H4 (cell line): Measurements from ENCODE around the gene RSPRY1. TPM values are rescaled to one million over a fixed set of nuclear protein-coding genes. Genes with fewer than 3 reads are reported as not detected.

Source experiments
- DNase-seq: peaks from one replicate; pipeline ENCODE4 v3.0.0-alpha.2; 2015; ENCODE audit warnings: low spot score
- total RNA-seq: library from RNA; depleted of rRNA; stranded (reverse); fragments of >200 nt; shearing (Covaris generic); gene quantifications from 2 replicates; pipeline ENCODE4 v1.2.3, GENCODE V29; 2014; rRNA removed

Gene RSPRY1
- 25.1 and 28.6 TPM in 2 replicates for total RNA-seq

GRCh38 chr16:57185945-57186871 lies at the start of gene RSPRY1, which contains the start of gene PSME3IP1:
Gene RSPRY1 (plus strand): TSS chr16:57186329. CDS start chr16:57204659, 18,330 bp downstream.
Gene PSME3IP1 (minus strand): TSS chr16:57186039. CDS start chr16:57173854, 12,185 bp downstream.
- DNase-seq, result peak; percentile 99

GRCh38 chr16:57137043-57137442 lies 49.1 kb upstream of the RSPRY1 start:
- DNase-seq, result no peak

- no peak for DNase-seq
Measured at GRCh38 chr16:57137566-57138273, 48.4 kb upstream of the RSPRY1 start.

GRCh38 chr16:57138281-57138935 lies 47.7 kb upstream of the RSPRY1 start:
- DNase-seq, result no peak

DNA sequence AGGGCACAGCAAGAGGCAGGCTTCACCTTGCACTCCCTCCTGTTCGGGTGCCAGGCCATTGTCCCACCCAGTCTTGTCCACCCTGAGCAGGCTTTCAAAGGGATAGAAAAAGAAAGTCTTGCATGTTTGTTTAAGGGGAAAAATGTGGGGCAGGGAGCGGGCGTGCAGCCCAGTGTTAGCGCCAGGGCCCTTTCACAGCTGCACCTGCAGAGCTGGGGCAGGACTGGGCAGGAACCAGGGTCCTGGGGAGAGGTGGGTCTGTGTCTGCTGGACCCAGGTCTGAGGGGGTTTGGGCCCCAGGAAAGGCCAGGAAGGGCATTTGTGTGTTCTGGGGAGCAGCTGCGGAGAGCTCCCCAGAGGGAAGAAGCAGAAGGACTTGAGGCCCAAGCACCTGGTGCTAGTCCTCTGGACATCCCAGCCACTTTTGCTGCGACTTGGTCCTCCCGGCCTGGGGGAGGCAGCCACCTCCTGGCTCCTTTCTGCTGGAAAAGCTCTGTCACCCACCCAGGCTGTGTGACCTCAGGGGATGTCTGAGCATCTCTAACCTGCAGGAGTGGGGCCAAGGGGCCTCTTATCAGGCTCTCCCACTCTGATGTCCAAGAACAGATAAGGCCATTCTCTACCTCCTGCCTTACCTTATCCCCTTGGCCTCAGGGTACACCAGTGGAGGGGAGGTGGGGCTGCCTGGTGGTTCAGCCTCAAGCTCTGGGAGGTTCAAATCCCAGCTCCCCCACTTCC lies 45.0 kb upstream of the RSPRY1 start:
- DNase-seq, result no peak

- no peak for DNase-seq
Measured at GRCh38 chr16:57141822-57142631, 44.1 kb upstream of the RSPRY1 start.

GRCh38 chr16:57143149-57143921 lies 42.8 kb upstream of the RSPRY1 start:
- DNase-seq, result no peak

DNA sequence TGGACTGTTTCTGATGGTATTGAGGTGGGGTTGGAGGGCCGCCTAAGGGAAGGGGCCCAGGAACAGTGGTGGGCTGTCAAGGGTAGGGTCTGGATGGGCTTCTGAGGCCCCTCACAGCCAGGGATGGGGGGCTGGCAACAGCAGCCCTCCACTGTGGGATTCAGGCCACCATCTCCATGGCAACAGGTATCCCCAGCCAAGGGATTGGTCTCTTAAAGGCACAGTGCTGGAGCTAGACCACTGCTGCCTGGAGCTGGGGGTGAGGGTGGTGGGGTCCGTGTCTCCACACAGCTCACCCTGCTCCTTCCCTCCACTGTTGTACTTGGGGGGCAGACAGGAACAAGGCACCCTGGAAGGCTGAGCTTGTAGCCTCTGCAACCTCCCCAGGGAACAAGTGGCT lies 42.1 kb upstream of the RSPRY1 start:
- DNase-seq, result no peak

GRCh38 chr16:57145046-57146021 lies 40.8 kb upstream of the RSPRY1 start:
- DNase-seq, result no peak

DNA sequence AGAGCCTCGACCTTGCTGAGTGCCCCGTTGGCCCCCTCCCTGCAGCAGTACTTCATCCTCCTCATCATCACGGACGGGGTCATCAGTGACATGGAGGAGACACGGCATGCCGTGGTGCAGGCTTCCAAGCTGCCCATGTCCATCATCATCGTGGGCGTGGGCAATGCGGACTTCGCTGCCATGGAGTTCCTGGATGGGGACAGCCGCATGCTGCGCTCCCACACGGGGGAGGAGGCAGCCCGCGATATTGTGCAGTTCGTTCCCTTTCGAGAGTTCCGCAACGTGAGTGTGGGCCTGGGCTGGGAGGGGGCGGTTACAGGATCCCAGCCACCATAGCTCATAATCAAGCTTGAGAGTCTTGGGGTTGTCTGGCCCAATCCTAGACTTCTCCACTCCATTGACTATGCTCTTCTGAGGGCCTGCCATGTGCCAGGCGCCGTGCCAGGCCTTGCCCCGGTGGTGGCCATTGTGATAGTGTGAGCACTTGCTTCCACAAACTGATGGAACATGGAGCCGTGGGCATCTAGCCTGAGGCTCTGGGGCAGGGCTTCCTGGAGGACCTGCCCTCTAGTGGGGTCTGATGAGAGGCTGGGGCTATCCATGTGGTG lies 40.0 kb upstream of the RSPRY1 start:
- no peak for DNase-seq

DNA sequence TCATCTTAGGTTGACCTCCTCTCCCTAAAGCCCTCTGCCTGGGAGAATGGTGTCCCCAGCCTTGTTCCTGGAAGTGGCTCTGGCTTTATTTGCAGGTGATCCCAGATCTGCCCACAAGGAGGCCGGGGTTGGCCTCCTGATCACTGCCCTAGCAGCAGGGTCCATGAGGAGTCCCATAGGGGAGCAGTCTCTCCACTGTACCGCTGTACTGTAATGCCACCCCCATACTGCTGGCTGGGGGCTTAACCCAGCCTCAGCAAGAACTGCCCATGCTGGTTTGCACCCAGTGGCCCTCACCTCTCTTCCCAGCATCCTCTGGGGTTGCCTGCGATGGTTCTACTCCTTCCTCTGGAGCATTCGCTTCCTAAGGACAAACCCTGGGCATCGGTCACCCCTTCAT lies 39.4 kb upstream of the RSPRY1 start:
- no peak for DNase-seq

- DNase-seq, result no peak
Measured at GRCh38 chr16:57147381-57148221, 38.5 kb upstream of the RSPRY1 start.

DNA sequence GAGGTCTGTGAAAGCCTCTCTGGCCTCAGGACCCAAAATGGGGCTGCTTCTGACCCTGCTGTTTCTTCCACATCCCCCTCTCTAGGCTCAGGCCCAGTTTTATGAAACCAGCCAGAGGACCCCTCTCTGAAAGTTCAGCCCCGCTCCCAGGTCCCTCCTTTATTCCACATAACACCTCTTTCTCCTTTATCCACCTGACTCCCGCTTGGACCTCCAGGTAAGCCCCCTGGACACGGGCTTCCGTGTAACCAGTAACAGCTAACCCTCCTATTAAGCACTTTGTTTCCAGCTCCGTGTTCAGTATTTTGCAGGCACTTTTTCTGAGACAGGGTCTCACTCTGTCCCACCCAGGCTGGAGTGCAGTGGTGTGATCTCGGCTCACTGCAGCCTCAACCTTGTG lies 37.6 kb upstream of the RSPRY1 start:
- no peak for DNase-seq

DNA sequence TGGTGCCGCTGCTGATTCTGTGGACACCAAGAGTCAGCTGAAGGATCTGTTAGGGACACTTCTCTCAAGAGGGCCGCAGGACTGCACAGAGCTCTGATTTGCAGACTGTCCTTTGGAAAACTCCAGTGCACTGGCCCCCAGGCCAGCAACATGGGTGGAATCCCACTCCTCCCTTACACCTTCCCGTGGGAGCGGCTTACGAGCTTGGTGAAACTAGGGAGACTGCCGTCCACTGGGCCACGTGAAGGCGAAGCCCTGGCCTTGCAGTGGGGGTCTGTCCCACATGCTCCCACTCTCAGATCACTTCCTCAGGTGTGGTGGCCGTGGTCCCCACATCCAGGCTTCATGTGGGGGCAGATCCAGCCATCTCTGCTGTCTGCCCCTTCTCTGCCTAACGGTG lies 36.7 kb upstream of the RSPRY1 start:
- no peak for DNase-seq

GRCh38 chr16:57150682-57151330 lies 35.3 kb upstream of the RSPRY1 start:
- DNase-seq, result no peak

DNA sequence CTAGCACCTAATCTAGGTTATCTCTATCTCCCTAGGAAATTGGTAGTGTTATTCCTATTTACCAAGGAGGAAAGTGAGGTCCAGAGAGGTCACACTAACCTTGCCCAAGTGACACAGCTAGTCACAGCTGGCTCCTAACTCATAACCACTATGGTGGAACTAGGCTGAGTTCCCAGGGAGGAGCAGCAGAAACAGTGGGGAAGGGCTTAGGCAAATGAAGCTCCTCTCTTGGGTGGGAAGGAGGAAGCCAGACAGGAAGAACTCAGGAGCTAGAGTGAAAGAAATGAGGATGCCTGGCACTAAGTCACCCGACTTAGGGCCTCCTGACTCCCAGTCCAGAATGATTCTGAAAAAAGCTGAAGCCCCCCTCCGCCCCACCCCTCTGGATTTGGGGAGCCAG lies 34.8 kb upstream of the RSPRY1 start:
- DNase-seq, result no peak
